ENCODE measurements around the gene SDR39U1.

SDR39U1 gene

GRCh38 chr14:24441904-24442239, 704 bp downstream of the SDR39U1 start:
- no peak for DNase-seq (ENCODE audit: low read depth)

DNA sequence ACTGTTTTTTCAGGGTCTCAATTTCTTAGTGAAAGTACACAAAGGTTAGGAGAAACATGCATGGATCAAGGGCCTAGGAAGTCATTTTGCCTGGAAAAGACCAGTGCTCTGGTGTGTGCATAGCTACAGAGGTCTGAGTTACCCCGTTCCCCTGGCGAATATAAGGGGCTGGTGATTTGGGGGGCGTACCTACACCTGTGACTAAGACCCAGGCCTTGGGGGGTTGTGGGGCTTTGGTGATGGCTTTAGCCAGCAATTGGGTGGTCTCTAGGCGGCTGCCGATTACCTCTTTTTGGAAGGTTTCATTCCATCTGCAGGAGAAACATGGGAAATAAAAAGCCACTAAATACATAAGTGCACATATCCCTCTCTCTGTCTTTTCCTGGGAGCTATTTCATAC, 1.1 kb downstream of the SDR39U1 start:
- no peak for DNase-seq (ENCODE audit: low read depth)

GRCh38 chr14:24440606-24441399, 1.8 kb downstream of the SDR39U1 start:
- no peak for DNase-seq (ENCODE audit: low read depth)

DNA sequence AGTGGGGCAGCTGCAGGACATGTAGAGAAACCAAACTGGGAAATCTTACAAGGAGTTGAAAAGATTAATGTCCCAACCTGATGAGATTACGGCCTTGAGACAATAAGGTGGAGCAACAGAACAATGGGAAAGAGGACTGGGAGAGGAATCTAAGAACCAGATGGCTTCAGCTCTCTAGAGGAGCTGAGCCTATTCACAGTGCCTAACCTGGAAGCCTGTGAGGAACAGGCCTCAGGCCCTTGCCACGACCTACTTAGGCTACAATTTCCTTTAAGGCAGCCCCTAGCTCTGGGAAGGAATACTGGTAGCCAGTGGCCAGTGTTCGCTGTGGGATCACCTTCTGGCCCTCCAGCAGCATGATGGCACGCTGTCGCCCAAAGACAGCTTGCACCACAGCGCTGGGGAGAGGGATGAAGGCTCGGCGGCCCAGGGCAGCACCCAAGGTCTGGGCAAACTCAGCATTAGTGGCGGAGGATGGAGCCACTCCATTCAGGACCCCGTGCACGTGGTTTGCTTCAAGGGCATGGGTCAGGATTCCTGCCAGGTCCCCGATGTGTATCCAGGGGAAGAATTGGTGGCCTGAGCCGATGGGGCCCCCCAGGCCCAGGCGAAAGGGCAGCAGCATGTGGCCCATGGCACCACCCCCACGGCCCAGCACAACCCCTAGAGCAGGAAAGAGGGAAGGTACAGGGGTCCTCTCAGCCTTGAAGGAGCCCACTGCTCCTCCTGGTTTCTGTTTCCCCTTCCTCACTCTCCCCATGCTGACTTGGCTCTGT, 2.6 kb downstream of the SDR39U1 start:
- DNase-seq (ENCODE audit: low read depth), result no peak

- no peak for DNase-seq (ENCODE audit: low read depth)
Observed at GRCh38 chr14:24439257-24439656, 3.3 kb downstream of the SDR39U1 start.

DNA sequence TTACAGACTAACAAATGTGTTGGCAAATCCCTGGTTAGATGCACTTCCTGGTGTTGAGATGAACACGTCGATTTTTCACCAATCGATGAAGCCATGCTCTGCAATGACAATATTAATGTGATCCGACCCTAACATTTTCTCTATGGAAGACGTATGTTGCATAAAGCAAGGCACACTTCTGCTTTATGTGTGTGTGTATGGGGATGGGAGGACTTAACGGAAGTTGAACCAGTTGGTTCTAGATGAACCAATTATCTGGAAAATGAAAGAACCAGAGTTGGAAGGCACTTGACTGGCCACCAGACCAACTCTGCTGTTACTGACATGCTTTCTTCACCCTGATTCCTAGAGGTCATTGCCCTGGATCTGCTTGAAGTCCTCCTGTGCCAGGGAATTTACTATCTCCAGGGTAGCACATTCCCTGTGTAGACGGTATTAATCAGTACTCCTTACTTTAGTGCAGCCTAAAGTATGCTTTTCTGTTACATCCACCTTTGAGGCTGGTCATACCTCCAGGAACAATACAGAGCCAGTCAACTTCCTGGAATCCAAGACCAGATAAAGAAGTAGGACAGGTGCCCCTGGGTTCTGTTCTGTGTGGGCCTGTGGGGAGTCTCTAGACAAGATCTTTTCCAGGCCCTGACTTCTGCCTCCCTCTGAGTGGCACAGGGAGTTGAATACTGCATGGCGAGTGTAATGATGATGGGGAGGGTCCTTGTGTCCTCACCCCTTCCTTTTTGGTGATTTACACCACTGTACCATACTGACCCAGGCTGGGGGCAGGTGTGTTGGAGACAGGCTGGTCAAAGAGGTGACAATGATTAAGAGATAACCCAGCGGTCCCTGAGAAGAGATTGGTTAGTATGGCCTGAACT, 4.1 kb downstream of the SDR39U1 start:
- DNase-seq (ENCODE audit: low read depth), result no peak

- DNase-seq (ENCODE audit: low read depth), result no peak
Observed at GRCh38 chr14:24437736-24438067, 4.9 kb downstream of the SDR39U1 start.

- DNase-seq (ENCODE audit: low read depth), result no peak
Observed at GRCh38 chr14:24437020-24437735, 5.4 kb downstream of the SDR39U1 start.

DNA sequence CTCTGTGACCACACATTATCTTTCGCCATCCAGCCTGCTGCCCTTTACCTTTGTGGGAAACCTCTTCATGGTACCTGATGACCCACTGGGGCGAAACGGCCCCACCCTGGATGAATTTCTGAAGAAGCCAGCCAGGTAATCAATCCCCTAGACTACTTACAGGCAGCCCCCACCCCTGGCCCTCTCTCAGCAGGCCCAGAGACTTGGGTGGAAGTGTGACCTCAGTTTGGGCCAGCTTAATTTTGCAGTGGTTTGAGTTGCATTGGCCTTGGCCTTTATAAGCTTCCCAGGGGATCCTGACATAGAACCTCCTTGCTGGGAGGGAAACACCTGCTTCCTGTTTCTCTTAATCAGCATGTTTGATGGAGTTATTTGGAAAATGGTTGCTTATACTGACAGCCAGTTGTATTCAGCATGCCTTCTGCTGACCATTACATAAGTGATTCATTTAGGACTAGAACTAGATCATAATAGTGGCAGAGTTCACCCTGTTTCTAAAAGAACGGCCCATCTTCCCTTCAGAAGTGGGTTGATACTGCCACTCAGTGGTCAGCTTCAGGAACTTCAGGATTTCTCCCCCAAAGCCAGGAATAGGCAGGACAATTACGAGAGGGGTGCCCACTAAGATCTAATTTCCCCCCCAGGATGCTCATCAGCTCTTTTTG, 6.1 kb downstream of the SDR39U1 start:
- peak; percentile 77 for DNase-seq (ENCODE audit: low read depth)

DNA sequence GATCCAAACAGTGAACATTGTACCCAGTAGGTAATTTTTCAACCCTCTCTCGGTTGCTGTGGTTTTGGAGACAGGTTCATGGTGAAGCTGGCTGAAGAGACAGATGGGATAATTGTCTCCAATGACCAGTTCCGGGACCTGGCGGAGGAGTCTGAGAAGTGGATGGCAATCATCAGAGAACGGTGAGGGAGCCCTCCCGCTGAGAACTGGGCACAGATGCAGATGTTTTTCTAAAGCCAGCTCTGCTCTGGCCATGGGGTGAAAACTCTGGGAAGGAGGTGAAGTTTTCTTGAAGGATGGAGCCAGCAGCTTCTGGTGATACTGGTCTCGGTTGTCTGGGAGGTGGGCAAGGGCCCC, 6.6 kb downstream of the SDR39U1 start:
- no peak for DNase-seq (ENCODE audit: low read depth)

DNA sequence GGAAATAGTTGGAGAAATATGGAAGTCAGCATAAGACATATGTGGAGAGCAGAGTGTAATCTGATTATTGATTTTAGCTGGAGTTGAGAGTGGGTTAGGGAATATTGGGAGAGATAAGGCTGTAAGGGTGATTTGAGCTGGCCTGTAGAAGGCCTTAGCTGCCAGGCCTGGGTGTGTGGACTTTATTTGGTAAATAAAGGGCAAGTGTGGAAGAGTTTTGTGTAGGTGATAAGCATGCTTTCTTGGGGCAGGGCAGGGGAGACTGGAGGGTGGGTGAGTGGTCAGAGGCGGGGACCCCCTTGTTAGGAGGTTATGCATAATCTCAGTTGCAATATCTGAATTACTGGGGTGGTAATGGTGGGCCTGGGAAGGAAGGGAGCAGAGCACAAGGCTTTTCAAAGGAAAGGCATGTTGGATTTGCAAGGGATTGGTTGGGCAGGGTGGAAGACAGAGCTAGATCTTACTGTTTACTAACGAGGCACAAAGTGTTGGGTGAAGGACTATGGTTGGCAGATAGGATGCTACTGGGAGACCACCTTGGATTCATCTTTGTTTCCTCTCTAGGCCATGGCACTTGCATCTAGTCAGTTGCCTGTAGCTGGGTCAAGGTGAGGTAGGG, 7.3 kb downstream of the SDR39U1 start:
- DNase-seq (ENCODE audit: low read depth), result no peak

- no peak for DNase-seq (ENCODE audit: low read depth)
Observed at GRCh38 chr14:24434676-24435075, 7.9 kb downstream of the SDR39U1 start.

GRCh38 chr14:24434036-24434435, 8.5 kb downstream of the SDR39U1 start:
- DNase-seq (ENCODE audit: low read depth), result no peak

GRCh38 chr14:24432259-24433131, 10.1 kb downstream of the SDR39U1 start:
- no peak for DNase-seq (ENCODE audit: low read depth)

DNA sequence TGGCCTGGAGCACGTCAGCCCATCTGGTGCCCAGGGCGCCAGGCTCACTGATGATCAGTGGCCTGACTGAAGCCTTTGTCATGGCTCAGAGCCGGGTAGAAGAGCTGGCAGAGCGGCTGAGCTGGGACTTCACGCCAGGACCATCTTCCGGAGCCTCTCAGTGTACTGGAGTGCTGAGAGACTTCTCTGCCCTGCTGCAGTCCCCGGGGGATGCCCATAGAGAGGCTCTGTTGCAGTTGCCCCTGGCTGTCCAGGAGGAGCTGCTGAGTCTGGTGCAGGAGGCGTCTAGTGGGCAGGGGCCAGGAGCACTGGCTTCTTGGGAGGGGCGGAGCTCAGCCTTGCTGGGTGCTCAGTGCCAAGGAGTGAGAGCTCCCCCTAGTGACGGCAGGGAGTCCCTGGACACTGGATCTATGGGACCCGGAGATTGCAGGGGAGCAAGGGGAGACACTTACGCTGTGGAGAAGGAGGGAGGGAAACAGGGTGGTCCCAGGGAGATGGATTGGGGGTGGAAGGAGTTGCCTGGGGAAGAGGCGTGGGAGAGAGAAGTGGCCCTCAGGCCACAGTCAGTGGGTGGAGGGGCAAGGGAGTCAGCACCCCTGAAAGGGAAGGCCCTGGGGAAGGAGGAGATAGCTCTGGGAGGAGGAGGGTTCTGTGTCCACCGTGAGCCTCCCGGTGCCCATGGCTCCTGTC, 10.9 kb downstream of the SDR39U1 start:
- DNase-seq (ENCODE audit: low read depth), result peak; percentile 86

DNA sequence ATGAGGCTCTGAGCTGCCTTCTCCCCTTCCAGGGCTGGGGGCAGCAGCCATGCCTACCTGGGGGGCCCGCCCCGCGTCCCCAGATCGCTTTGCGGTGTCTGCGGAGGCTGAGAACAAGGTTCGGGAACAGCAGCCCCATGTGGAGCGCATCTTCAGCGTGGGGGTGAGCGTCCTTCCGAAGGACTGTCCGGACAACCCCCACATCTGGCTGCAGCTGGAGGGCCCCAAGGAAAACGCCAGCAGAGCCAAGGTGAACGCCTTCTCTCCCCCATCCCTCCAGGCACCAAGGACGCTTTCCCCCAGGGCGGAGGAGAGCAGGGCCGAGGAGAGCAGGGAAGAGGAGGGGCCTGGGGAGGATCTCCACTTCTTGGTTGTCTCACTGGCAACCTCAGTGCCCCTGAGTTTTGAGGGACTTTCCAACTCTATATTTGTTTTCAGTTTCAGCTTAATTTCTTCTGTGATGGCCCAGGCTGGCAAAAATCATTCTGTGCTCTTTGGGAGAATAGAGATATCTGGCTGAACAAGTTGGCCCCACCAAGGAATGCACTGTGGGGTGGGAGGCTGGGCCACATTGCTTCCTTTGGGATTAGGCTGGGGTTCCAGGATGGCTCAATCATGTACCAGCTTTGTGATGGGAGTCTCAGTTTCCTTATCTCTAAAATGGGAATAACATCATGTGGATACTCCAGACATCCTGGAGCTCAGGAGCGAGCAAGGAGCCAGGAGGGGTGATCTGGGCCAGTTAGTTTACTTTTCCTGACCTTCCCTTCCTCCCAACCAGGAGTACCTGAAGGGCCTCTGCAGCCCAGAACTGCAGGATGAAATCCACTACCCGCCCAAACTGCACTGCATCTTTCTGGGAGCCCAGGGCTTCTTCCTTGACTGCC, 11.7 kb downstream of the SDR39U1 start:
- DNase-seq (ENCODE audit: low read depth), result peak; percentile 57

DNA sequence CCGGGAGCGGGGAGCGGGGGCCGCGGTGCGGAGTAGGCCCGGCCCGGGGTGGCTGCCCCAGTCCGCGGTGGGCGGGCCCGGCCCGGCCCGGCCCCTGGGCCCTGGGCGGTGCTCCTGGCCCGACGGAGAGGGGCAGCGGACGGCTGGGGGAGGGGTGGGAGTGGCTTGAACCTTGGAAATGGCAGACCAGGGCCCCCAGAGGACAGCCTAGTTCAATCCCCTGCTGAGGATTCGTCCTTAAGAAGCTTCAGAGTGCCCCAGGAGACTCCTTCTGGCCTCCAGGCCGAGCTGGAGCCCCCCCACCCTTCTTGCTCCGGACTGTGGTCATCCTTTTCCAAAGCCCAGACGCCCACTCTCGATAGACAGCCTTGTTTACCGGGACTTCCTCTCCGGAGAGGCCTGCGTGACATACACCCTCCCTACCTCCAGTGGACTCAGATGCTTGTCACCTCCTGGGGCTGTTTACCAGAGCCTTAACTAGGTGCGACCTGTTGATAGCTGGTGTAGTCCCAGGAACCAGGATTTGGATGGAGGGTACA, 12.4 kb downstream of the SDR39U1 start:
- peak; percentile 73 for DNase-seq (ENCODE audit: low read depth)
